Kidney (tissue), 14 donors: ENCODE results near the gene AQP12A. TPM values are rescaled to one million over a fixed set of nuclear protein-coding genes. Genes with fewer than 3 reads are reported as not detected.

Experiments used
- DNase-seq, 5 donors: peaks; one replicate each; pipeline ENCODE4 v3.0.0-alpha.2; 2013 to 2020
- FAIRE-seq: peaks from 2 replicates; lab custom pipeline; 2012; peaks lifted over from hg19 to GRCh38; lab: Jason Lieb, UNC
- H3K27ac ChIP-seq, 2 donors: one replicate each; pipeline ENCODE4 v1.7.0; 2013; ENCODE audit warnings: low read depth in 2 of 2, low read length in 2 of 2, inconsistent platforms in 1 of 2
- H3K27me3 ChIP-seq: one replicate; pipeline ENCODE4 v1.7.1; 2013; ENCODE audit warnings: low read length, inconsistent platforms; ENCODE audit not compliant: control insufficient read depth, insufficient read depth
- H3K36me3 ChIP-seq, 3 donors: one replicate each; pipeline versions ENCODE4 v1.7.0 to v1.7.1; 2013; ENCODE audit warnings: low read length in 3 of 3, control low read depth in 1 of 3, inconsistent platforms in 1 of 3; ENCODE audit not compliant: insufficient read depth in 3 of 3, control insufficient read depth in 2 of 3
- H3K4me1 ChIP-seq, 3 donors: one replicate each; pipeline versions ENCODE4 v1.7.0 to v1.7.1; 2013; ENCODE audit warnings: low read length in 3 of 3, inconsistent platforms in 1 of 3, low read depth in 1 of 3; ENCODE audit not compliant: control insufficient read depth in 2 of 3, insufficient read depth in 2 of 3
- H3K4me3 ChIP-seq, 3 donors: one replicate each; pipeline versions ENCODE4 v1.7.0 to v1.8.1; 2013; ENCODE audit warnings: low read length in 3 of 3, control low read depth in 1 of 3, inconsistent platforms in 1 of 3
- H3K9ac ChIP-seq, 3 donors: one replicate each; pipeline versions ENCODE4 v1.7.0 to v1.7.1; 2013; ENCODE audit warnings: low read length in 3 of 3, control low read depth in 1 of 3, inconsistent platforms in 1 of 3
- H3K9me3 ChIP-seq, 3 donors: one replicate each; pipeline versions ENCODE4 v1.7.0 to v1.7.1; 2013; ENCODE audit warnings: low read length in 3 of 3, control low read depth in 1 of 3, inconsistent platforms in 1 of 3; ENCODE audit not compliant: control insufficient read depth in 2 of 3, insufficient read depth in 1 of 3
- intact Hi-C: fragments of 100-400 bp; cut with DNase I; formaldehyde crosslinking; loops from one replicate; pipeline ENCODE4 v1.11.1; 2022
- polyA plus RNA-seq: library from polyadenylated mRNA; stranded (reverse); fragments of 350-450 nt; fragmentation: Illumina TruSeq; extraction: RNeasy Lipid Tissue Mini Kit (QIAGEN cat#74804); gene quantifications from one replicate; pipeline ENCODE4 v1.2.3, GENCODE V29; 2014; ENCODE audit warnings: low read depth, low replicate concordance; ENCODE audit not compliant: insufficient read depth
- total RNA-seq: library from RNA; stranded (reverse); fragmentation: NEBNext Ultra II Directional; extraction: Animal tissue kit (Norgen Biotek cat#: 25700); gene quantifications from one replicate; pipeline ENCODE4 v1.2.1, GENCODE V29; 2021
- TF ChIP-seq, protein P1 (sequence below): IDR thresholded peaks from 3 replicates; pipeline ENCODE4 v1.5.1; 2012; ENCODE audit warnings: mild to moderate bottlenecking, moderate library complexity, borderline replicate concordance; ENCODE audit not compliant: insufficient read depth; ENCODE audit errors: extremely low read depth
- donor health status: control.
- donor health status: control.
- donor health status: control.
- donor health status: control.
- donor health status: control.
- donor health status: DM: yes; HTN: yes; CAD: no.
- donor health status: Normal renal cell carcinoma (clear cell type).

The AQP12A gene
- total and polyA plus RNA-seq, 2 donors from 2014 or later: not detected

DNA sequence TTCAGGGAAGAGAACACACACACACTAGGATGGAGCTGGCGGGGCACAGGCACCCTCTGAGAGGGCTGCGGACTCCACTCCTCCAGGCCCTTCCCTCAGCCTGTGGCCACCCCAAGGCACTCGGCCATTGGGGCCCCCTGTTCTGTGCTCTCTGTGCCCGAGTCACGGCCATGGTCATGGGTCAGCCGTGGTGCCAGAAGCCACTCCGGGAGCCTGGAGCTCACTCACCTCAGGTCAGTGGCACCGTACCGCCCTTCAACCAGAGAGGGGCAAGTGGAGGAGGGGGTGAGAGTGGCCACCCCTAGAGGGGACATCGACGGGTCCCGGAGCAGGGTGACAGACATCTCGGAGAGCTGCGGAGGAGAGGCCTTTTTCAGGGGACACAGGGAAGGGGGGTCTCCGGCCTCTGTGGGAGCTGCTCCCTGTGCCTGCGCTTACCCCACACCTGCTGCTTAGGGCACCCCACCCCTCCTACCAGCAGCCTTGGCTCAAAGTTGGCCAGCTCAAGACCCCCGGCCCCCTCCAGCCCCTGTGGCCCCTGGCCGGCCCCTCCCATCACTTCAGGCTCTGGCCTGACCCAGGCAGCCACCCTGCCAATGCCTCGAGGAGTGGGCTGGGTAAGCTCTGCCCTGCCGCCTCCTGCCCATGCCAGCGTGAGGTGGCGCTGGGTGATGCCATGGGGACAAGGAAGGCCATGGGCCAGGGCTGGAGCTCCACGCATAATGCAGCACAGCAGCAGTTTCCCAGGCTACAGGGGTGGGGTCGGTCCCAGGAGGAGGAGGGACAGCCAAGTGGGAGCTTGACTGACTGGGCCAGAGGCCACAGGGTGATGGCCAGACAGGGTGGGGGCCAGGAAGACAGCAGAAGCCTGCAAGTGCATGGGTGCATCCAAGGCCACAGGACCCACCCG lies 29.3 kb downstream of the AQP12A start:
- Histone ChIP-seq H3K36me3 (no peaks in the 10 kb centered on the region), H3K27me3 (no peaks in the 10 kb centered on the region), H3K4me3 (no peak overlapping the region), H3K4me1 (no peaks in the 10 kb centered on the region), H3K27ac (no peak overlapping the region), H3K9me3 (no peaks in the 10 kb centered on the region), H3K9ac (no peak overlapping the region)
- DNase-seq (no peak), FAIRE-seq (no peak)
- intact Hi-C loops: no loop called here
- TF ChIP-seq, protein P1, sequence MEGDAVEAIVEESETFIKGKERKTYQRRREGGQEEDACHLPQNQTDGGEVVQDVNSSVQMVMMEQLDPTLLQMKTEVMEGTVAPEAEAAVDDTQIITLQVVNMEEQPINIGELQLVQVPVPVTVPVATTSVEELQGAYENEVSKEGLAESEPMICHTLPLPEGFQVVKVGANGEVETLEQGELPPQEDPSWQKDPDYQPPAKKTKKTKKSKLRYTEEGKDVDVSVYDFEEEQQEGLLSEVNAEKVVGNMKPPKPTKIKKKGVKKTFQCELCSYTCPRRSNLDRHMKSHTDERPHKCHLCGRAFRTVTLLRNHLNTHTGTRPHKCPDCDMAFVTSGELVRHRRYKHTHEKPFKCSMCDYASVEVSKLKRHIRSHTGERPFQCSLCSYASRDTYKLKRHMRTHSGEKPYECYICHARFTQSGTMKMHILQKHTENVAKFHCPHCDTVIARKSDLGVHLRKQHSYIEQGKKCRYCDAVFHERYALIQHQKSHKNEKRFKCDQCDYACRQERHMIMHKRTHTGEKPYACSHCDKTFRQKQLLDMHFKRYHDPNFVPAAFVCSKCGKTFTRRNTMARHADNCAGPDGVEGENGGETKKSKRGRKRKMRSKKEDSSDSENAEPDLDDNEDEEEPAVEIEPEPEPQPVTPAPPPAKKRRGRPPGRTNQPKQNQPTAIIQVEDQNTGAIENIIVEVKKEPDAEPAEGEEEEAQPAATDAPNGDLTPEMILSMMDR: no peak

DNA sequence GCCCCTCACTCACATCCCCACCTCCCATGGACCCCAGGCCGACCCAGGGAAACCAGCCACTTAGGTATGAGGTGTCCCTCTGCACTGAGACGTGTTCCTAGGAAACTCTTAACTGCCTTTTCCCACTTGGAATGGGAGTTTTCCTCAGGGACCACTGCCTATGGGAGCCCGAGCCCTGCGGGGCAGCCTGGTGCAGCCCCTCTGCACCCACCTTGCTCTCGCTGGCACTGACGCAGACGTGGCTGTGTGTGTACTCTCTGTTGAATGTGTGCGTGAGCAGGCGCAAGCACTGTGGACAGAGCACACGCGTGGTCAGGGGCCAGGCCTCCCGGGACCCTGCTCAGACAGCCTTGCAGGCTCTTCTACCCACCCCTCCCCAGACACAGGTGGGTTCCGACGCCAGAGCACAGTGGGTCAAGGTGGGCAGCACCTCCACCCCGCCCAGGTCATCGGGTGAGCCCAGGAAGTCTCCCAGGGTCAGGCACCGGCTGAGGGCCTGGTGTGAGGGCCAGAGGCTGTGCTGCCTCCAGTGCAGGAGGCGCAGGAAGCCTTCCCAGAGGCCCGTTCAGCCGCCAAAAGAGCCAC lies 30.0 kb downstream of the AQP12A start:
- Histone ChIP-seq H3K4me3 (no peak overlapping the region), H3K9me3 (no peaks in the 10 kb centered on the region), H3K9ac (no peak overlapping the region), H3K36me3 (no peaks in the 10 kb centered on the region), H3K4me1 (no peaks in the 10 kb centered on the region), H3K27ac (no peak overlapping the region), H3K27me3 (no peaks in the 10 kb centered on the region)
- TF ChIP-seq, protein P1: no peak
- no peak for FAIRE-seq
- intact Hi-C loops: no loop called here
- no peak for DNase-seq

DNA sequence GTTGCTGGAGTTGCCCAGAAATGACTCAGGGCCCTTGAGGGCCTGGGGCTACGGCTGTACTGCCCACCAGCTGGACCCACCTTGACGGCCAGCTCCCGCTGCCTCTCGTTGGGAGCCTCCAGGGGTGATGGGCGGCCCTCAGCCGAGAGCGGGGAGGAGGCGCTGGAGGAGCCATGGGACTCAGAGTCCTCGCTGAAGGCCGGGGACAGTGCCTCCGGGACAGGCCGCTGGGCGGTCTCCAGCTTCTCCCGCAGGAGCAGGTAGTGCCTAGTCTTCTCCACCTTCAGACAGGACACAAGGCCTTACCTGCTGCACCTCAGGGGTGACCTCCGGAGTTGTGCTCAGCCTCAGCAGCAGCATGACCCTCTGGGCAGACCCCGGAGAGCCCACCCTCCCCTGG lies 30.7 kb downstream of the AQP12A start:
- Histone ChIP-seq H3K9me3 (no peaks in the 10 kb centered on the region), H3K27ac (no peak overlapping the region), H3K36me3 (no peaks in the 10 kb centered on the region), H3K9ac (no peak overlapping the region), H3K27me3 (no peaks in the 10 kb centered on the region), H3K4me3 (no peak overlapping the region), H3K4me1 (no peaks in the 10 kb centered on the region)
- FAIRE-seq (no peak), DNase-seq (no peak)
- TF ChIP-seq, protein P1: no peak
- intact Hi-C loops: no loop called here
